Endothelial cell of umbilical vein (primary cell): ENCODE results near the gene NLRP3. TPM values are rescaled to one million over a fixed set of nuclear protein-coding genes. Genes with fewer than 3 reads are reported as not detected.

Source experiments
- BruUV-seq: library from RNA; stranded (reverse); fragments of 400-500 nt; replicated peaks from 2 replicates; lab custom pipeline; 2021; lab: Mats Ljungman, UMichigan
- CTCF ChIA-PET: fragments of 300-600, 350-600 bp; sonication (Branson Sonifier 250); formaldehyde crosslinking; loops from one replicate; lab custom pipeline; 2021; ENCODE audit warnings: antibody characterized with exemption, inconsistent platforms; lab: Charles Lee
- POLR2A ChIA-PET: fragments of 300-600, 350-600 bp; sonication (Branson Sonifier 250); formaldehyde crosslinking; loops from one replicate; lab custom pipeline; 2021; ENCODE audit warnings: antibody characterized with exemption, inconsistent platforms; lab: Charles Lee
- DNase-seq: peaks from one replicate; pipeline ENCODE4 v3.0.0-alpha.2; 2011; ENCODE audit warnings: low read depth, low spot score
- FAIRE-seq: peaks from 2 replicates; lab custom pipeline; 2011; peaks lifted over from hg19 to GRCh38; lab: Jason Lieb, UNC
- H2AFZ ChIP-seq: 2 replicates; pipeline ENCODE4 v1.6.0; 2012; ENCODE audit warnings: low read depth, low read length, control low read depth, inconsistent platforms
- H3K27ac ChIP-seq: 2 replicates; pipeline ENCODE4 v1.5.1; 2011; ENCODE audit warnings: low read depth, mild to moderate bottlenecking, control low read depth, low read length, moderate library complexity; ENCODE audit not compliant: insufficient read depth
- H3K27me3 ChIP-seq, 2 experiments: 2 replicates each; pipeline versions ENCODE4 v1.6.0 to v1.6.1; 2011; ENCODE audit warnings: low read length in 2 of 2, mixed read lengths in 1 of 2; ENCODE audit not compliant: control insufficient read depth in 2 of 2, insufficient read depth in 2 of 2
- H3K36me3 ChIP-seq, 2 experiments: 2 replicates in 1 of 2; 3 replicates in 1 of 2; pipeline ENCODE4 v1.5.1; 2011; ENCODE audit warnings: low read length in 2 of 2, mild to moderate bottlenecking in 1 of 2, moderate library complexity in 1 of 2; ENCODE audit not compliant: control insufficient read depth in 2 of 2, insufficient read depth in 2 of 2; ENCODE audit errors: extremely low read depth in 1 of 2
- H3K4me1 ChIP-seq: 3 replicates; pipeline ENCODE4 v1.5.1; 2011; ENCODE audit warnings: mild to moderate bottlenecking, low read length; ENCODE audit not compliant: control insufficient read depth, insufficient read depth; ENCODE audit errors: extremely low read depth
- H3K4me2 ChIP-seq: 2 replicates; pipeline ENCODE4 v1.6.1; 2011; ENCODE audit warnings: low read length, control low read depth, mixed read lengths; ENCODE audit not compliant: insufficient read depth
- H3K4me3 ChIP-seq, 3 experiments: fragments of 200-600 bp in 1 of 3; sonication (generic), shearing (Covaris generic) in 1 of 3; replicated peaks in 1 of 3; 2 replicates each; pipeline ENCODE4 v1.5.1; 2011 to 2016; ENCODE audit warnings: control low read depth in 3 of 3, low read length in 3 of 3, mild to moderate bottlenecking in 2 of 3, inconsistent platforms in 1 of 3, low read depth in 1 of 3, moderate library complexity in 1 of 3; ENCODE audit not compliant: insufficient read depth in 1 of 3
- H3K79me2 ChIP-seq: 2 replicates; pipeline ENCODE4 v1.6.0; 2012; ENCODE audit warnings: low read length, inconsistent platforms; ENCODE audit not compliant: control insufficient read depth, insufficient read depth
- H3K9ac ChIP-seq: replicated peaks from 2 replicates; pipeline ENCODE3; 2011; ENCODE audit warnings: low read length, control low read depth; ENCODE audit not compliant: insufficient read depth; ENCODE audit errors: extremely low read depth
- H3K9me1 ChIP-seq: replicated peaks from 3 replicates; pipeline ENCODE4 v1.6.0; 2011; ENCODE audit warnings: mild to moderate bottlenecking, low read length; ENCODE audit not compliant: control insufficient read depth, insufficient read depth; ENCODE audit errors: extremely low read depth
- H3K9me3 ChIP-seq: replicated peaks from 2 replicates; pipeline ENCODE4 v1.5.1; 2012; ENCODE audit warnings: low read length, inconsistent platforms; ENCODE audit not compliant: control insufficient read depth, insufficient read depth
- H4K20me1 ChIP-seq: replicated peaks from 2 replicates; pipeline ENCODE3; 2011; ENCODE audit warnings: mild to moderate bottlenecking, low read length; ENCODE audit not compliant: control insufficient read depth, insufficient read depth; ENCODE audit errors: extremely low read depth
- EZH2 ChIP-seq: IDR thresholded peaks from 2 replicates; pipeline ENCODE4 v1.6.1; 2012; ENCODE audit warnings: borderline replicate concordance, low read depth, mild to moderate bottlenecking, moderate library complexity, low read length, inconsistent platforms; ENCODE audit not compliant: severe bottlenecking
- FOS ChIP-seq: IDR thresholded peaks from 2 replicates; pipeline ENCODE4 v1.6.1; 2011; ENCODE audit warnings: mild to moderate bottlenecking, low read length, moderate library complexity, borderline replicate concordance; ENCODE audit not compliant: insufficient read depth
- GATA2 ChIP-seq: IDR thresholded peaks from 2 replicates; pipeline ENCODE4 v1.7.0; 2011; ENCODE audit warnings: low read depth, mild to moderate bottlenecking, moderate library complexity, mixed read lengths, low read length; ENCODE audit not compliant: insufficient read length, insufficient read depth
- JUN ChIP-seq: IDR thresholded peaks from 2 replicates; pipeline ENCODE4 v1.6.1; 2011; ENCODE audit warnings: borderline replicate concordance, low read depth; ENCODE audit not compliant: insufficient read length, insufficient read depth
- MYC ChIP-seq: IDR thresholded peaks from one replicate; pipeline ENCODE4 v1.6.1; 2011; ENCODE audit warnings: mild to moderate bottlenecking, low read depth, low read length
- POLR2A ChIP-seq: IDR thresholded peaks from 2 replicates; pipeline ENCODE4 v1.6.1; 2012; ENCODE audit warnings: low read depth, mild to moderate bottlenecking, control low read depth, low read length
- POLR2AphosphoS5 ChIP-seq: IDR thresholded peaks from 2 replicates; pipeline ENCODE4 v1.6.1; 2012; ENCODE audit warnings: low read depth, mild to moderate bottlenecking, control low read depth, low read length, moderate library complexity; ENCODE audit not compliant: insufficient read depth
- dilution Hi-C: fragments of 300-500 bp; cut with MboI; formaldehyde crosslinking; loops from one replicate; pipeline ENCODE4 v1.15.0; 2019; ENCODE audit warnings: low sequenced_read_pairs; ENCODE audit not compliant: extremely low pct_ligation_motif_present
- intact Hi-C: fragments of 100-400 bp; cut with micrococcal nuclease; formaldehyde crosslinking; loops from one replicate; pipeline ENCODE4 v1.10.0; 2022
- polyA plus RNA-seq, 4 experiments: library from polyadenylated mRNA; depleted of rRNA in 3 of 4; stranded (reverse) in 3 of 4; unstranded in 1 of 4; fragments of >200 nt; gene quantifications; 2 replicates each; pipeline versions ENCODE4 v1.2.1 to v1.2.3, GENCODE V29; 2011 to 2012; ENCODE audit warnings: missing spikeins in 1 of 4
- total RNA-seq: library from RNA; stranded (reverse); gene quantifications from 2 replicates; pipeline ENCODE4 v1.2.3, GENCODE V29; 2021
- TF ChIP-seq, protein P1 (sequence below), 2 donors: IDR thresholded peaks; 1 replicate in 1 of 2; 2 replicates in 1 of 2; pipeline ENCODE4 v1.5.1; 2011; ENCODE audit warnings: low read length in 2 of 2, mild to moderate bottlenecking in 2 of 2, moderate library complexity in 2 of 2, control low read depth in 1 of 2, inconsistent platforms in 1 of 2, low read depth in 1 of 2; ENCODE audit not compliant: insufficient read depth in 1 of 2; ENCODE audit errors: extremely low read depth in 1 of 2
- TF ChIP-seq, protein P2 (sequence below): IDR thresholded peaks from 2 replicates; pipeline ENCODE4 v1.6.1; 2011; ENCODE audit not compliant: insufficient read depth, insufficient read length

NLRP3 gene
- total and polyA plus RNA-seq, 2 donors (not counting 3 experiments of a cell fraction or from before 2014, with no cell fraction given): 0.24 to 0.29 TPM

DNA sequence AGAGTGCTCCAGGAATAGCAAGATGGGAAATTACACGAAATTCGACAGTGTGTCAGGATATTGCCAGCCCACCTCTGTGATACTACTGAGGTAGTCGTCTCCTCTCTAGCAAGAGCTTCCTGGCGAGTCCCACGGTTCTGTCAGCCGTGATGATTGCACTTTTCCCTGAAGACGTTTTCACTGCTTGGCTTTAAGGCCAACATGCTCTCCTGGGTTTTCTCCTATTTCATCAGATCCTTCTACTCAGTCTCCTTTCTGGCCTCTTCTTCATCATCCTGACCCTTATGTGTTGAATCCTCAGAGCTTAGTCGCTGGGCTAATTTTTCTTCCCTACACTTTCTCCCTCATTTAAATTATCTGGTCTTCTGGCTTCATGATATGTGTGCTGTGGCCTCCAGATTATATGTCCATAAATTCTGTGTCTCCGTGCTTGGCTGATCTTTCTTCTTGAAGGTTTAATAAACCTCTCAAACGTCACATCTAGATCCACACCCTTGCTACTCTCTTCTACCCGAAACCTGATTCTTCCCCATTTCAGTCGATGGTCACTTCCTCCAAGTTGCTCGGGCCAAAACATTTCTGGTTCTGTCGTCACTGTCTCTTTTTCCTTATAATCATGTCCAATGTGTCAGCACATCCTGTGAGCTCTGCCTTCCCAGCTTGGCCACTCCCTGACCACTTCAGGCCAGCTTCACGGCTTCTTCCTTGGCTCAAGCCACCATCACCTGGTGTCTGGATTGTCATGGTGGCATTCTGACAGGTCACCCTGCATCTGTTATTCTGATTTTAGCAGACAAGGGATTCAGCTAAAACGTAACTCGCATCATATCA lies 29.8 kb downstream of the NLRP3 start:
- ChIA-PET POLR2A (no interaction called here), CTCF (no interaction called here)
- H3K9me3 ChIP-seq: no peaks in the 10 kb centered on the region
- no peak overlapping the region for H3K27ac ChIP-seq
- no peaks in the 10 kb centered on the region for H3K27me3 ChIP-seq
- no peaks in the 10 kb centered on the region for H3K9me1 ChIP-seq
- no peak overlapping the region for H2AFZ ChIP-seq
- H4K20me1 ChIP-seq: no peaks in the 10 kb centered on the region
- DNase-seq: no peak
- no peak for FAIRE-seq
- peaks cover 4% of the 10 kb centered on the region for H3K4me1 ChIP-seq
- H3K36me3 ChIP-seq: no peaks in the 10 kb centered on the region
- no peaks in the 10 kb centered on the region for H3K79me2 ChIP-seq
- no peak overlapping the region for H3K9ac ChIP-seq
- intact Hi-C loops: no loop called here
- no peak overlapping the region for H3K4me3 ChIP-seq
- dilution Hi-C loops: no loop called here
- TF ChIP-seq FOS (no peak), MYC (no peak), EZH2 (no peak), JUN (no peak), POLR2A (no peak), GATA2 (no peak), POLR2AphosphoS5 (no peak)
- TF ChIP-seq, protein P1, sequence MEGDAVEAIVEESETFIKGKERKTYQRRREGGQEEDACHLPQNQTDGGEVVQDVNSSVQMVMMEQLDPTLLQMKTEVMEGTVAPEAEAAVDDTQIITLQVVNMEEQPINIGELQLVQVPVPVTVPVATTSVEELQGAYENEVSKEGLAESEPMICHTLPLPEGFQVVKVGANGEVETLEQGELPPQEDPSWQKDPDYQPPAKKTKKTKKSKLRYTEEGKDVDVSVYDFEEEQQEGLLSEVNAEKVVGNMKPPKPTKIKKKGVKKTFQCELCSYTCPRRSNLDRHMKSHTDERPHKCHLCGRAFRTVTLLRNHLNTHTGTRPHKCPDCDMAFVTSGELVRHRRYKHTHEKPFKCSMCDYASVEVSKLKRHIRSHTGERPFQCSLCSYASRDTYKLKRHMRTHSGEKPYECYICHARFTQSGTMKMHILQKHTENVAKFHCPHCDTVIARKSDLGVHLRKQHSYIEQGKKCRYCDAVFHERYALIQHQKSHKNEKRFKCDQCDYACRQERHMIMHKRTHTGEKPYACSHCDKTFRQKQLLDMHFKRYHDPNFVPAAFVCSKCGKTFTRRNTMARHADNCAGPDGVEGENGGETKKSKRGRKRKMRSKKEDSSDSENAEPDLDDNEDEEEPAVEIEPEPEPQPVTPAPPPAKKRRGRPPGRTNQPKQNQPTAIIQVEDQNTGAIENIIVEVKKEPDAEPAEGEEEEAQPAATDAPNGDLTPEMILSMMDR (IDR thresholded peaks at IDR 0.05; ENCODE audit: extremely low read depth in 1 of 2, insufficient read depth in 1 of 2, low read depth in 1 of 2, low read length in 2 of 2): no peak
- TF ChIP-seq, protein P2, sequence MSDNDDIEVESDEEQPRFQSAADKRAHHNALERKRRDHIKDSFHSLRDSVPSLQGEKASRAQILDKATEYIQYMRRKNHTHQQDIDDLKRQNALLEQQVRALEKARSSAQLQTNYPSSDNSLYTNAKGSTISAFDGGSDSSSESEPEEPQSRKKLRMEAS: no peak
- no peak overlapping the region for H3K4me2 ChIP-seq
- BruUV-seq: no TSS peak
